H1 (cell line): ENCODE measurements around the gene SPTSSA. TPM values are rescaled to one million over a fixed set of nuclear protein-coding genes. Genes with fewer than 3 reads are reported as not detected.

Experiments used
- ASH2L ChIP-seq: fragments of 200-600, 300-600 bp; sonication (generic); IDR thresholded peaks from one replicate; pipeline ENCODE4 v1.7.1; 2017; ENCODE audit warnings: low read length
- BACH1 ChIP-seq: IDR thresholded peaks from 2 replicates; pipeline ENCODE4 v1.6.1; 2012; ENCODE audit warnings: low read length, improper control_type of control experiment
- BCL11A ChIP-seq, 2 experiments: IDR thresholded peaks; one replicate each; pipeline ENCODE4 v1.6.1; 2011; ENCODE audit warnings: low read depth in 2 of 2, low read length in 2 of 2, mild to moderate bottlenecking in 2 of 2
- CEBPB ChIP-seq: IDR thresholded peaks from 2 replicates; pipeline ENCODE4 v1.6.1; 2012; ENCODE audit warnings: low read depth, low read length
- KDM5A ChIP-seq: fragments of 200-600 bp; IDR thresholded peaks from 2 replicates; pipeline ENCODE4 v1.7.1; 2012; ENCODE audit warnings: mild to moderate bottlenecking, low read length, inconsistent platforms, mixed read lengths
- MAFK ChIP-seq: IDR thresholded peaks from 2 replicates; pipeline ENCODE4 v1.6.1; 2012; ENCODE audit warnings: low read depth, mild to moderate bottlenecking, improper control_type of control experiment, low read length
- NRF1 ChIP-seq: IDR thresholded peaks from 2 replicates; pipeline ENCODE4 v1.6.1; 2011; ENCODE audit warnings: mild to moderate bottlenecking, low read depth, low read length, improper control_type of control experiment
- SIX5 ChIP-seq: IDR thresholded peaks from 2 replicates; pipeline ENCODE4 v1.6.1; 2011; ENCODE audit warnings: mild to moderate bottlenecking, low read depth, low read length
- ZNF274 ChIP-seq: IDR thresholded peaks from 2 replicates; pipeline ENCODE4 v1.7.0; 2012; ENCODE audit warnings: low read length, borderline replicate concordance; ENCODE audit errors: extremely low read depth
- polyA plus RNA-seq, 7 experiments: library from polyadenylated mRNA; depleted of rRNA in 3 of 7; stranded (reverse) in 5 of 7; unstranded in 2 of 7; fragments of >200 nt in 5 of 7; fragments of 200-250 nt in 2 of 7; gene quantifications; 1 replicate in 5 of 7; 2 replicates in 1 of 7; 4 replicates in 1 of 7; pipeline versions ENCODE4 v1.2.1 to v1.2.3, GENCODE V29; 2011 to 2013; ENCODE audit warnings: missing spikeins in 2 of 7, mixed read lengths in 2 of 7
- total RNA-seq: library from RNA; stranded (reverse); fragmentation: NEBNext Ultra II Directional; extraction: Animal tissue kit (Norgen Biotek cat#: 25700); gene quantifications from 2 replicates; pipeline ENCODE4 v1.2.1, GENCODE V29; 2021
- TF ChIP-seq, protein P1 (sequence below): fragments of 300-600 bp; sonication (generic); IDR thresholded peaks from 2 replicates; pipeline ENCODE4 v1.7.1; 2012; ENCODE audit warnings: low read length, moderate library complexity, mild to moderate bottlenecking, inconsistent platforms; ENCODE audit not compliant: insufficient replicate concordance

SPTSSA gene
- total and polyA plus RNA-seq, 2 of the 8 experiments (the other 6 are each of a cell fraction or from before 2014, with no cell fraction given), result 24.9 to 28.5 TPM

DNA sequence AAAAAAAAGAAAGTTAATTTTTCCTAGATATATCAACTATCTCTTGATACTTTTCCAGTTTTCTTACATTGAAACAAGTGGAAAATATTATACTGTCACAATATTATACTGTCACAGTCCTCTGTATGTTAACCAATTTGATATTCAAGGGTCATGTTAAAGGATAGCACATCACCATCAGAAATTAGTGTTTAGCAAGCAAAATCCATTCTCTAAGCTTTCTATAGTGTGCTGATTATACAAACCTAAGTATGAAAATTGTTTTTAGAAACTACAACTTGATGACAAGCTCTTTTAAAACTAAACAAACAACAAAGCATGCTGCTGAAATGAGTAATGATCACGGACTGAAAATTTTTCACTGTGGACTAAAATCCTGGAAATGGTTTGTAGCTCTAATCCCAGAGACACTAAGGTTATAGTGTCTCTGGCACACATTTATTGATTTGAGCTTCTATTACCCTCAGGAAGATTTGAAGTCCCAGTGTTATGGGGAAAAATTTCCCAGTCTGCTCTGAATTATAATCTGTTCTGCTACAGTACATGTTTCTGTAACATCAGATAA is 9.7 kb downstream of the SPTSSA start (continued):
- TF ChIP-seq, protein P1, sequence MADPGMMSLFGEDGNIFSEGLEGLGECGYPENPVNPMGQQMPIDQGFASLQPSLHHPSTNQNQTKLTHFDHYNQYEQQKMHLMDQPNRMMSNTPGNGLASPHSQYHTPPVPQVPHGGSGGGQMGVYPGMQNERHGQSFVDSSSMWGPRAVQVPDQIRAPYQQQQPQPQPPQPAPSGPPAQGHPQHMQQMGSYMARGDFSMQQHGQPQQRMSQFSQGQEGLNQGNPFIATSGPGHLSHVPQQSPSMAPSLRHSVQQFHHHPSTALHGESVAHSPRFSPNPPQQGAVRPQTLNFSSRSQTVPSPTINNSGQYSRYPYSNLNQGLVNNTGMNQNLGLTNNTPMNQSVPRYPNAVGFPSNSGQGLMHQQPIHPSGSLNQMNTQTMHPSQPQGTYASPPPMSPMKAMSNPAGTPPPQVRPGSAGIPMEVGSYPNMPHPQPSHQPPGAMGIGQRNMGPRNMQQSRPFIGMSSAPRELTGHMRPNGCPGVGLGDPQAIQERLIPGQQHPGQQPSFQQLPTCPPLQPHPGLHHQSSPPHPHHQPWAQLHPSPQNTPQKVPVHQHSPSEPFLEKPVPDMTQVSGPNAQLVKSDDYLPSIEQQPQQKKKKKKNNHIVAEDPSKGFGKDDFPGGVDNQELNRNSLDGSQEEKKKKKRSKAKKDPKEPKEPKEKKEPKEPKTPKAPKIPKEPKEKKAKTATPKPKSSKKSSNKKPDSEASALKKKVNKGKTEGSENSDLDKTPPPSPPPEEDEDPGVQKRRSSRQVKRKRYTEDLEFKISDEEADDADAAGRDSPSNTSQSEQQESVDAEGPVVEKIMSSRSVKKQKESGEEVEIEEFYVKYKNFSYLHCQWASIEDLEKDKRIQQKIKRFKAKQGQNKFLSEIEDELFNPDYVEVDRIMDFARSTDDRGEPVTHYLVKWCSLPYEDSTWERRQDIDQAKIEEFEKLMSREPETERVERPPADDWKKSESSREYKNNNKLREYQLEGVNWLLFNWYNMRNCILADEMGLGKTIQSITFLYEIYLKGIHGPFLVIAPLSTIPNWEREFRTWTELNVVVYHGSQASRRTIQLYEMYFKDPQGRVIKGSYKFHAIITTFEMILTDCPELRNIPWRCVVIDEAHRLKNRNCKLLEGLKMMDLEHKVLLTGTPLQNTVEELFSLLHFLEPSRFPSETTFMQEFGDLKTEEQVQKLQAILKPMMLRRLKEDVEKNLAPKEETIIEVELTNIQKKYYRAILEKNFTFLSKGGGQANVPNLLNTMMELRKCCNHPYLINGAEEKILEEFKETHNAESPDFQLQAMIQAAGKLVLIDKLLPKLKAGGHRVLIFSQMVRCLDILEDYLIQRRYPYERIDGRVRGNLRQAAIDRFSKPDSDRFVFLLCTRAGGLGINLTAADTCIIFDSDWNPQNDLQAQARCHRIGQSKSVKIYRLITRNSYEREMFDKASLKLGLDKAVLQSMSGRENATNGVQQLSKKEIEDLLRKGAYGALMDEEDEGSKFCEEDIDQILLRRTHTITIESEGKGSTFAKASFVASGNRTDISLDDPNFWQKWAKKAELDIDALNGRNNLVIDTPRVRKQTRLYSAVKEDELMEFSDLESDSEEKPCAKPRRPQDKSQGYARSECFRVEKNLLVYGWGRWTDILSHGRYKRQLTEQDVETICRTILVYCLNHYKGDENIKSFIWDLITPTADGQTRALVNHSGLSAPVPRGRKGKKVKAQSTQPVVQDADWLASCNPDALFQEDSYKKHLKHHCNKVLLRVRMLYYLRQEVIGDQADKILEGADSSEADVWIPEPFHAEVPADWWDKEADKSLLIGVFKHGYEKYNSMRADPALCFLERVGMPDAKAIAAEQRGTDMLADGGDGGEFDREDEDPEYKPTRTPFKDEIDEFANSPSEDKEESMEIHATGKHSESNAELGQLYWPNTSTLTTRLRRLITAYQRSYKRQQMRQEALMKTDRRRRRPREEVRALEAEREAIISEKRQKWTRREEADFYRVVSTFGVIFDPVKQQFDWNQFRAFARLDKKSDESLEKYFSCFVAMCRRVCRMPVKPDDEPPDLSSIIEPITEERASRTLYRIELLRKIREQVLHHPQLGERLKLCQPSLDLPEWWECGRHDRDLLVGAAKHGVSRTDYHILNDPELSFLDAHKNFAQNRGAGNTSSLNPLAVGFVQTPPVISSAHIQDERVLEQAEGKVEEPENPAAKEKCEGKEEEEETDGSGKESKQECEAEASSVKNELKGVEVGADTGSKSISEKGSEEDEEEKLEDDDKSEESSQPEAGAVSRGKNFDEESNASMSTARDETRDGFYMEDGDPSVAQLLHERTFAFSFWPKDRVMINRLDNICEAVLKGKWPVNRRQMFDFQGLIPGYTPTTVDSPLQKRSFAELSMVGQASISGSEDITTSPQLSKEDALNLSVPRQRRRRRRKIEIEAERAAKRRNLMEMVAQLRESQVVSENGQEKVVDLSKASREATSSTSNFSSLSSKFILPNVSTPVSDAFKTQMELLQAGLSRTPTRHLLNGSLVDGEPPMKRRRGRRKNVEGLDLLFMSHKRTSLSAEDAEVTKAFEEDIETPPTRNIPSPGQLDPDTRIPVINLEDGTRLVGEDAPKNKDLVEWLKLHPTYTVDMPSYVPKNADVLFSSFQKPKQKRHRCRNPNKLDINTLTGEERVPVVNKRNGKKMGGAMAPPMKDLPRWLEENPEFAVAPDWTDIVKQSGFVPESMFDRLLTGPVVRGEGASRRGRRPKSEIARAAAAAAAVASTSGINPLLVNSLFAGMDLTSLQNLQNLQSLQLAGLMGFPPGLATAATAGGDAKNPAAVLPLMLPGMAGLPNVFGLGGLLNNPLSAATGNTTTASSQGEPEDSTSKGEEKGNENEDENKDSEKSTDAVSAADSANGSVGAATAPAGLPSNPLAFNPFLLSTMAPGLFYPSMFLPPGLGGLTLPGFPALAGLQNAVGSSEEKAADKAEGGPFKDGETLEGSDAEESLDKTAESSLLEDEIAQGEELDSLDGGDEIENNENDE, result no peak
- TF ChIP-seq MAFK, result no peak
- no peak for TF ChIP-seq SIX5
- no peak for TF ChIP-seq BACH1
- TF ChIP-seq NRF1, result no peak
- no peak for TF ChIP-seq ZNF274
- no peak for TF ChIP-seq ASH2L
- TF ChIP-seq CEBPB, result no peak
- TF ChIP-seq KDM5A, result no peak
- TF ChIP-seq BCL11A (IDR thresholded peaks at IDR 0.05; ENCODE audit: low read depth in 2 of 2, low read length in 2 of 2), result no peak
